B cell (primary cell): ENCODE results near the gene CDC42BPB. TPM values are rescaled to one million over a fixed set of nuclear protein-coding genes. Genes with fewer than 3 reads are reported as not detected.

ENCODE experiments used
- ATAC-seq: fragments of 200-7000 bp; cut with Tn5 transposase; one replicate; pipeline ENCODE4 v1.10.0; 2021; ENCODE audit warnings: low read depth, mild to moderate bottlenecking, moderate number of reproducible peaks, moderate library complexity
- CTCF ChIA-PET: fragments of 350-600 bp; sonication (Branson Sonifier 250); formaldehyde crosslinking; loops from one replicate; lab custom pipeline; 2021; ENCODE audit warnings: antibody characterized with exemption, inconsistent platforms; lab: Charles Lee
- POLR2A ChIA-PET: fragments of 350-600 bp; sonication (Branson Sonifier 250); formaldehyde crosslinking; loops from one replicate; lab custom pipeline; 2021; ENCODE audit warnings: antibody characterized with exemption; lab: Charles Lee
- DNase-seq: peaks from one replicate; pipeline ENCODE4 v3.0.0; 2013
- H2AFZ ChIP-seq: 2 replicates; pipeline ENCODE4 v1.6.1; 2012; ENCODE audit warnings: mild to moderate bottlenecking, low read depth, low read length; ENCODE audit not compliant: insufficient read depth, poor library complexity, severe bottlenecking
- H3K27ac ChIP-seq, 2 donors: 1 replicate in 1 of 2; 2 replicates in 1 of 2; pipeline ENCODE4 v1.5.1; 2012 to 2013; ENCODE audit warnings: low read length in 2 of 2, mild to moderate bottlenecking in 2 of 2, moderate library complexity in 1 of 2
- H3K27me3 ChIP-seq, 4 experiments: fragments of 200-600 bp in 1 of 4; sonication (generic) in 1 of 4; replicated peaks in 1 of 4; 1 replicate in 2 of 4; 2 replicates in 2 of 4; pipeline versions ENCODE4 v1.6.1 to v1.7.0; 2013 to 2016; ENCODE audit warnings: low read length in 3 of 4, mild to moderate bottlenecking in 2 of 4, mixed read lengths in 1 of 4, moderate library complexity in 1 of 4; ENCODE audit not compliant: insufficient read depth in 4 of 4, control insufficient read depth in 3 of 4; ENCODE audit errors: control extremely low read depth in 1 of 4
- H3K36me3 ChIP-seq, 2 experiments: replicated peaks in 1 of 2; 1 replicate in 1 of 2; 2 replicates in 1 of 2; pipeline versions ENCODE4 v1.6.1 to v1.7.1; 2013; ENCODE audit warnings: low read length in 1 of 2; ENCODE audit not compliant: insufficient read depth in 2 of 2, control insufficient read depth in 1 of 2; ENCODE audit errors: control extremely low read depth in 1 of 2, extremely low read depth in 1 of 2
- H3K4me1 ChIP-seq, 2 donors: fragments of 200-600 bp in 1 of 2; sonication (generic) in 1 of 2; 1 replicate in 1 of 2; 2 replicates in 1 of 2; pipeline versions ENCODE4 v1.5.1 to v1.6.1; 2013 to 2017; ENCODE audit warnings: low read length in 2 of 2; ENCODE audit not compliant: control insufficient read depth in 2 of 2, insufficient read depth in 2 of 2
- H3K4me2 ChIP-seq: replicated peaks from 2 replicates; pipeline ENCODE3; 2012; ENCODE audit warnings: mild to moderate bottlenecking, low read depth, low read length; ENCODE audit not compliant: poor library complexity, severe bottlenecking
- H3K4me3 ChIP-seq, 5 experiments: fragments of 200-600 bp in 1 of 5; sonication (generic) in 1 of 5; 1 replicate in 3 of 5; 2 replicates in 2 of 5; pipeline versions ENCODE4 v1.5.1 to v1.7.0; 2011 to 2016; ENCODE audit warnings: low read length in 4 of 5, mild to moderate bottlenecking in 4 of 5, low read depth in 2 of 5, control low read depth in 1 of 5, moderate library complexity in 1 of 5; ENCODE audit not compliant: insufficient read depth in 1 of 5; ENCODE audit errors: control extremely low read depth in 1 of 5, extremely low read depth in 1 of 5
- H3K79me2 ChIP-seq: fragments of 200-600 bp; sonication (generic); one replicate; pipeline ENCODE4 v1.6.0; 2016; ENCODE audit warnings: low read length; ENCODE audit not compliant: control insufficient read depth, insufficient read depth
- H3K9ac ChIP-seq: fragments of 200-600 bp; sonication (generic); 2 replicates; pipeline ENCODE4 v1.6.1; 2017; ENCODE audit warnings: mild to moderate bottlenecking, low read length, moderate library complexity
- H3K9me3 ChIP-seq, 3 donors: one replicate each; pipeline versions ENCODE4 v1.6.1 to v1.7.1; 2013; ENCODE audit warnings: low read length in 2 of 3; ENCODE audit not compliant: control insufficient read depth in 2 of 3, insufficient read depth in 1 of 3; ENCODE audit errors: control extremely low read depth in 1 of 3
- H4K20me1 ChIP-seq: 2 replicates; pipeline ENCODE4 v1.6.0; 2012; ENCODE audit warnings: mild to moderate bottlenecking, low read length; ENCODE audit not compliant: insufficient read depth, control insufficient read depth, poor library complexity, severe bottlenecking
- H3K27ac Mint-ChIP-seq: one replicate; pipeline ENCODE4 v1.8.0; 2021; ENCODE audit warnings: mixed read lengths
- H3K27me3 Mint-ChIP-seq: one replicate; pipeline ENCODE4 v1.8.0; 2021; ENCODE audit warnings: mixed read lengths
- H3K4me1 Mint-ChIP-seq: one replicate; pipeline ENCODE4 v1.8.0; 2021; ENCODE audit warnings: mixed read lengths
- H3K4me3 Mint-ChIP-seq: one replicate; pipeline ENCODE4 v1.8.0; 2021; ENCODE audit warnings: mixed read lengths
- H3K9me3 Mint-ChIP-seq: one replicate; pipeline ENCODE4 v1.8.0; 2022; ENCODE audit warnings: mixed read lengths; ENCODE audit not compliant: insufficient read depth
- EZH2 ChIP-seq: IDR thresholded peaks from 2 replicates; pipeline ENCODE4 v1.6.1; 2012; ENCODE audit warnings: borderline replicate concordance, low read depth, mild to moderate bottlenecking, moderate library complexity, low read length; ENCODE audit not compliant: insufficient read depth, poor library complexity, severe bottlenecking
- WGBS: methylation state at CpG from one replicate; pipeline ENCODE4 v1.1.5; 2013; ENCODE audit warnings: missing lambda C conversion rate; ENCODE audit not compliant: insufficient coverage; 5-methylcytosine and 5-hydroxymethylcytosine counted together
- intact Hi-C: fragments of 100-400 bp; cut with micrococcal nuclease; formaldehyde crosslinking; loops from one replicate; pipeline ENCODE4 v1.10.0; 2022
- polyA plus RNA-seq: library from polyadenylated mRNA; depleted of rRNA; stranded (reverse); fragments of >200 nt; gene quantifications from 2 replicates; pipeline ENCODE4 v1.2.3, GENCODE V29; 2012
- total RNA-seq, 2 donors: library from RNA; stranded (reverse); fragments of 120-200 nt in 1 of 2; gene quantifications; 1 replicate in 1 of 2; 2 replicates in 1 of 2; pipeline versions ENCODE4 v1.2.3 to v1.2.4, GENCODE V29; 2013 to 2022
- TF ChIP-seq, protein P1 (sequence below): fragments of 200-600 bp; IDR thresholded peaks from one replicate; pipeline ENCODE4 v1.8.0; 2022; ENCODE audit warnings: antibody characterized with exemption, mild to moderate bottlenecking

The CDC42BPB gene
- total and polyA plus RNA-seq, 2 donors (not counting 1 experiment from before 2014, with no cell fraction given), result 23.9 to 52.5 TPM

DNA sequence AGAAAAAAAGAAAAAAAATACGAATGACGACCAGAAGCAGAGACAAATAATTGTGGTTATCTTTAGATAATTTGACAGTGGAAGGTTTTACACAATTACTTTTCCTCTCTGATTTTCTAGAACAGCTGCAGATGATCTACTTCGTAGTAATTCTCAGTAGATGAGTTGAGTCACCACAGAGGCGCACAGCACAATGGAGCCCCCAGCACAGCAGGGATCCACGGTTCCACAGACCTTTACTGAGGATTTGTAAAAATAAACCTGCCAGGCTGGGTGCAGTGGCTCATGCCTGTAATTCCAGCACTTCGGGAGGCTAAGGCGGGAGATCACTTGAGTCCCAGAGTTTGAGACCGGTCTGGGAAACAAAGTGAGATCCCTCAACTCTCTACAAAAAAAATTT, 105.5 kb downstream of the CDC42BPB start:
- CTCF ChIA-PET, result no interaction called here
- no peak for ATAC-seq

DNA sequence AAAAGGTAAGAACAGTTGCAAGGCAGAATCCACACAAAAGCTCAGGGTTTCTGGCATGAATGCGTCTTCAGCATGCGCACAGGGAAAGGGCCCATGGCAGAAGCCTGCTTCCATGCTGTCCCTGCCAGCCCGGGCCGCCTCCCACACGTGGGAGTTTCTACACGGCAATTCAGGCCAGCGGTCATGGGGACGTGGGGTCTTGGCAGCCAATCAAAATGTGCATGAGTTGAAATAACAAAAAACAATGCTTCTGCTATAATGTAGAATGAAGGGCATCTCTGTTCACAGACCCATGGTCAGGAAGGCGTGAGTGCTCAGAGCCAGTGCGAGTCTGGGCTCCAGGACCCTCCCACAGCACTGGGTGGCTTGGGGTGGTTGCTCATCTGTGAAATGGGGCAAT, 106.3 kb downstream of the CDC42BPB start:
- Histone ChIP-seq H3K9me3 (no peaks in the 10 kb centered on the region), H3K4me2 (no peak overlapping the region), H2AFZ (no peak overlapping the region), H4K20me1 (no peaks in the 10 kb centered on the region), H3K4me1 (peaks cover 17 to 36% of the 10 kb centered on the region in 2 donors), H3K79me2 (no peaks in the 10 kb centered on the region), H3K9ac (no peak overlapping the region), H3K4me3 (no peak overlapping the region), H3K36me3 (peaks cover 0 to 25% of the 10 kb centered on the region in 2 experiments), H3K27me3 (no peaks in the 10 kb centered on the region), H3K27ac (no peak overlapping the region)
- Mint-ChIP-seq H3K9me3 (no peaks in the 10 kb centered on the region), H3K4me3 (no peak overlapping the region), H3K27me3 (no peaks in the 10 kb centered on the region), H3K27ac (no peak overlapping the region), H3K4me1 (peaks cover 31% of the 10 kb centered on the region)
- ChIA-PET POLR2A (no interaction called here), CTCF (no interaction called here)
- ATAC-seq (no peak), DNase-seq (no peak)
- 94% methylated on average over 6 of the region's 10 CpGs for WGBS
- intact Hi-C loops, result no loop called here
- no peak for TF ChIP-seq EZH2

More for the DNA sequence above, 105.5 kb downstream of the CDC42BPB start:
- H3K79me2 ChIP-seq, result no peaks in the 10 kb centered on the region
- Mint-ChIP-seq H3K27ac (no peak overlapping the region), H3K27me3 (no peaks in the 10 kb centered on the region), H3K9me3 (no peaks in the 10 kb centered on the region), H3K4me1 (peaks cover 24% of the 10 kb centered on the region), H3K4me3 (no peak overlapping the region)
- intact Hi-C loops, result no loop called here
- POLR2A ChIA-PET, result no interaction called here
- peaks cover 17 to 29% of the 10 kb centered on the region in 2 donors for H3K4me1 ChIP-seq
- H2AFZ ChIP-seq, result no peak overlapping the region
- no peak overlapping the region for H3K4me2 ChIP-seq
- TF ChIP-seq EZH2, result no peak
- TF ChIP-seq, protein P1, sequence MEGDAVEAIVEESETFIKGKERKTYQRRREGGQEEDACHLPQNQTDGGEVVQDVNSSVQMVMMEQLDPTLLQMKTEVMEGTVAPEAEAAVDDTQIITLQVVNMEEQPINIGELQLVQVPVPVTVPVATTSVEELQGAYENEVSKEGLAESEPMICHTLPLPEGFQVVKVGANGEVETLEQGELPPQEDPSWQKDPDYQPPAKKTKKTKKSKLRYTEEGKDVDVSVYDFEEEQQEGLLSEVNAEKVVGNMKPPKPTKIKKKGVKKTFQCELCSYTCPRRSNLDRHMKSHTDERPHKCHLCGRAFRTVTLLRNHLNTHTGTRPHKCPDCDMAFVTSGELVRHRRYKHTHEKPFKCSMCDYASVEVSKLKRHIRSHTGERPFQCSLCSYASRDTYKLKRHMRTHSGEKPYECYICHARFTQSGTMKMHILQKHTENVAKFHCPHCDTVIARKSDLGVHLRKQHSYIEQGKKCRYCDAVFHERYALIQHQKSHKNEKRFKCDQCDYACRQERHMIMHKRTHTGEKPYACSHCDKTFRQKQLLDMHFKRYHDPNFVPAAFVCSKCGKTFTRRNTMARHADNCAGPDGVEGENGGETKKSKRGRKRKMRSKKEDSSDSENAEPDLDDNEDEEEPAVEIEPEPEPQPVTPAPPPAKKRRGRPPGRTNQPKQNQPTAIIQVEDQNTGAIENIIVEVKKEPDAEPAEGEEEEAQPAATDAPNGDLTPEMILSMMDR, result no peak
- H3K27ac ChIP-seq, result no peak overlapping the region
- no peak overlapping the region for H3K4me3 ChIP-seq
- 97% methylated on average over 3 of the region's 8 CpGs for WGBS
- H3K36me3 ChIP-seq, result peaks cover 0 to 25% of the 10 kb centered on the region in 2 experiments
- H3K9me3 ChIP-seq, result no peaks in the 10 kb centered on the region
- H4K20me1 ChIP-seq, result no peaks in the 10 kb centered on the region
- no peak overlapping the region for H3K9ac ChIP-seq
- no peaks in the 10 kb centered on the region for H3K27me3 ChIP-seq
- DNase-seq, result no peak
